DMS114 treated with DMSO at 0.1 percent for 48 hours (cell line): ENCODE data around the gene KLHL5.
"Not testable (repeated sequence)": the region's sequence is repeated elsewhere in the genome, so short reads cannot be mapped to it uniquely, and the experiment has no call there.

Experiments
- DNase-seq: peaks from one replicate; lab custom pipeline; 2025; ENCODE audit not compliant: unreplicated experiment; lab: John Stamatoyannopoulos, UW

KLHL5 gene

GRCh38 chr4:39062094-39062769, at the start of gene KLHL5:
Gene KLHL5 (plus strand): TSS chr4:39062232. CDS start chr4:39062653, 421 bp downstream.
- no peak for DNase-seq

GRCh38 chr4:39014028-39014427, 48.0 kb upstream of the KLHL5 start:
- DNase-seq, result no peak

- DNase-seq, result no peak
Observed at GRCh38 chr4:39020130-39020529, 41.9 kb upstream of the KLHL5 start.

GRCh38 chr4:39021631-39022030, 40.4 kb upstream of the KLHL5 start:
- DNase-seq, result no peak

GRCh38 chr4:39022241-39022640, 39.8 kb upstream of the KLHL5 start:
- DNase-seq, result no peak

GRCh38 chr4:39023059-39023458, 39.0 kb upstream of the KLHL5 start:
- DNase-seq, result no peak

- DNase-seq, result no peak
Observed at GRCh38 chr4:39024311-39024865, 37.6 kb upstream of the KLHL5 start.

- no peak for DNase-seq
Observed at GRCh38 chr4:39025552-39026085, 36.4 kb upstream of the KLHL5 start.

GRCh38 chr4:39026096-39026495, 35.9 kb upstream of the KLHL5 start:
- DNase-seq, result no peak

- no peak for DNase-seq
Observed at GRCh38 chr4:39029752-39030694, 32.0 kb upstream of the KLHL5 start.

GRCh38 chr4:39030725-39031124, 31.3 kb upstream of the KLHL5 start:
- DNase-seq, result no peak

- not testable (repeated sequence) for DNase-seq
Observed at GRCh38 chr4:39031590-39032020, 30.4 kb upstream of the KLHL5 start.

GRCh38 chr4:39032218-39033085, 29.6 kb upstream of the KLHL5 start, which contains the start of gene TMEM156:
Gene TMEM156 (minus strand): TSS chr4:39032409. CDS start chr4:39032313, 96 bp downstream.
- no peak for DNase-seq

- no peak for DNase-seq
Observed at GRCh38 chr4:39036172-39036571, 25.9 kb upstream of the KLHL5 start.

- no peak for DNase-seq
Observed at GRCh38 chr4:39037491-39037825, 24.6 kb upstream of the KLHL5 start.

GRCh38 chr4:39037941-39038340, 24.1 kb upstream of the KLHL5 start:
- DNase-seq, result no peak

- no peak for DNase-seq
Observed at GRCh38 chr4:39039108-39039507, 22.9 kb upstream of the KLHL5 start.

GRCh38 chr4:39042366-39042765, 19.7 kb upstream of the KLHL5 start:
- DNase-seq, result no peak

GRCh38 chr4:39043058-39043860, 18.8 kb upstream of the KLHL5 start:
- DNase-seq, result no peak

- no peak for DNase-seq
Observed at GRCh38 chr4:39043861-39044363, 18.1 kb upstream of the KLHL5 start.
